ENCODE results near the gene METTL8.
A peak's percentile ranks its signal among the peaks of the same experiment; 100 is the strongest.
"Not testable (repeated sequence)": the region's sequence is repeated elsewhere in the genome, so short reads cannot be mapped to it uniquely, and the experiment has no call there.

The METTL8 gene

GRCh38 chr2:171406044-171406443 lies 27.7 kb downstream of the METTL8 start:
- in situ Hi-C loops (cut with HindIII; ENCODE audit: low pct_ligation_motif_present, low pct_unique_long_range_greater_than_20kb, low sequenced_read_pairs): no loop called here
- DNase-seq: no peak

GRCh38 chr2:171405546-171405945 lies 28.2 kb downstream of the METTL8 start:
- in situ Hi-C loops (cut with HindIII; ENCODE audit: low pct_ligation_motif_present, low pct_unique_long_range_greater_than_20kb, low sequenced_read_pairs): no loop called here

DNA sequence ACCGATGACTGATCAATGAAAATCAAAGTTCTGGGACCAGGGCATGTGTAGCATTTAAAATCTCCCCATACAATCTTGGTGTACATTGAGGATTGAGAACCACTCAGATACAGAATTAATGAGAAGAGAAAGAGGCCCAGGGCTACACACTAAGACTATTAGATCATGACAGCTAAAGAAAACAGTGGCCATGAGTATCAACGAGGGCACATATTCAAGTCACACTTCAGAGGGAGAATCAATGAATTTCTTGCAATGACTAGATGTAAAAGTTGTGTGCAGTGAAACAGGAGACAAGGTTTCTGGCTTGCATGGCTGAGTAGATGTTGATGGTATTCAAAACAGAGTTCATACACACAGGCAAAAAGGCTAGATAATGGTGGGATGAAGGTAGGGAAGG lies 29.1 kb downstream of the METTL8 start:
- in situ Hi-C loops (cut with HindIII; ENCODE audit: low pct_ligation_motif_present, low pct_unique_long_range_greater_than_20kb, low sequenced_read_pairs): no loop called here
- DNase-seq: no peak

More at GRCh38 chr2:171405546-171405945, 28.2 kb downstream of the METTL8 start:
- no peak for DNase-seq

- DNase-seq: peak; percentile 71
- in situ Hi-C loops (cut with HindIII; ENCODE audit: low pct_ligation_motif_present, low pct_unique_long_range_greater_than_20kb, low sequenced_read_pairs): no loop called here
Measured at GRCh38 chr2:171404261-171404660, 29.5 kb downstream of the METTL8 start.

DNA sequence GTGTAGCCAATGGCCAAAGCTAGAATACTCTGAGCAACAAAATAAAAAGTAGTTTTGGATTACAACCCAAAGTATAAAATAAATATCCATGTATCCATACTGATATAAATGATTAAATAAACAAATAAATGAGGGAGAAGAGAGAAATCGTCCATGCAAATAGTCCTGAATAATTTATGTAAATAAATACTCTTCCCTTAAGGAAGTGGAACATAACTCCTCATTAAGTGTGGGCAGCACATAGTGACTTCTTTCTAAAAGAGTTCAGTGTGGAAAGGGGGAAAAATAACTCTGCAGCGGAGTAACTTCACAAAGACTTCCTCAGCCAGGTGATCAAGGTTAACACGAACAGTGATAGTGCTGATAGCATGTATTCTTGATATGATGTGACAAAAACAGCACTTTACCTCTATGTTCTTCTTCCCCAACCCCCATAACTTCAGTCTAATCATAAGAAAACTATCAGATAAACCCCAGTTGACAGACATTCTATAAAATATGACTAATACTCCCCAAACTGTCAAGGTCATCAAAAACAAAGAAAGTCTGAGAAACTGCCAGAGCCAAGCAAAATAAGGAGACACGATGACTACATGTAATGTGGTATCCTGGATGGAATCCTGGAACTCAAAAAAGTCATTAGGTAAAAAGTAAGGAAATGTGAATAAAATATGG lies 30.7 kb downstream of the METTL8 start:
- DNase-seq: no peak
- in situ Hi-C loops (cut with HindIII; ENCODE audit: low pct_ligation_motif_present, low pct_unique_long_range_greater_than_20kb, low sequenced_read_pairs): no loop called here

GRCh38 chr2:171401947-171402346 lies 31.8 kb downstream of the METTL8 start:
- in situ Hi-C loops (cut with HindIII; ENCODE audit: low pct_ligation_motif_present, low pct_unique_long_range_greater_than_20kb, low sequenced_read_pairs): no loop called here
- no peak for DNase-seq

GRCh38 chr2:171400395-171400794 lies 33.4 kb downstream of the METTL8 start:
- DNase-seq: no peak
- in situ Hi-C loops (cut with HindIII; ENCODE audit: low pct_ligation_motif_present, low pct_unique_long_range_greater_than_20kb, low sequenced_read_pairs): no loop called here

DNA sequence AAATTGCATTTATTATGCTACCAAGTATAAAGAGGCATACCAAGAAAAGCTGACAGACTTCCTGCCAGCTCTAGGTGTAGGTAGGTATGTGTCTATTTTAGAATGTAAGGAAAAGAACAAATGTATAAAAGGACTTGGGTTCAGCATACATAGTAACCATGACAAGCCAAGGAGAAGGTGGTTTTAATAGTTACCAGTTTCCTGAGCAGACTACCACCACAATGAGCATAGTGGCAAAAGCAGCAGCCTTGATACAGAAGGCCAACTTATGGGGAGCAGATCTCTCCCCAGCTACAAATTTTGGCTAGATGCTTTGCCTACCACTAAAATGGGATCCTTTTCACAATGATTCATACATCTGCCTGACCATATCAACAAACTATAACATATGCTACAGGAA lies 34.5 kb downstream of the METTL8 start:
- DNase-seq: no peak
- in situ Hi-C loops (cut with HindIII; ENCODE audit: low pct_ligation_motif_present, low pct_unique_long_range_greater_than_20kb, low sequenced_read_pairs): no loop called here

GRCh38 chr2:171394164-171394740 lies 39.5 kb downstream of the METTL8 start:
- in situ Hi-C loops (cut with HindIII; ENCODE audit: low pct_ligation_motif_present, low pct_unique_long_range_greater_than_20kb, low sequenced_read_pairs): no loop called here
- DNase-seq: no peak

GRCh38 chr2:171393487-171393886 lies 40.3 kb downstream of the METTL8 start:
- no peak for DNase-seq
- in situ Hi-C loops (cut with HindIII; ENCODE audit: low pct_ligation_motif_present, low pct_unique_long_range_greater_than_20kb, low sequenced_read_pairs): no loop called here

DNA sequence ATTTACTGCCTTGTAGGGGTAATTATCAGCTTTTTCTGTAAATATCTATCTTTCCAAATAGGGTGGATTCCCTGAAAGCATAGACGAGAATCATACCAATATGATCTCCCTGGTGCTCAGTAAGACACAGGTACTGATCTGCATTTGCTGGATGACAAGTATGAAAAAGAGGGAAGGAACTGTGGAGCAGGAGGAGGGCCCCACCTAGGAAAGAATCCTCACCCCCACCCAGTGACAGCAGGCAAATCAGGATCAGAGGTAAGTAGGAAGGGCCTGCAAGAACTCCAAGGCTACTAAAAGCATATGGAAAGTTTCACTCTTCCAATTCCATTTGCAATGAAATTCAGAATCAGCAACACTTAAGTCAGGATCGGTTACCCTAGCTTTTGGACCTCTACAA lies 42.3 kb downstream of the METTL8 start:
- in situ Hi-C loops (cut with HindIII; ENCODE audit: low pct_ligation_motif_present, low pct_unique_long_range_greater_than_20kb, low sequenced_read_pairs): no loop called here
- DNase-seq: no peak

DNA sequence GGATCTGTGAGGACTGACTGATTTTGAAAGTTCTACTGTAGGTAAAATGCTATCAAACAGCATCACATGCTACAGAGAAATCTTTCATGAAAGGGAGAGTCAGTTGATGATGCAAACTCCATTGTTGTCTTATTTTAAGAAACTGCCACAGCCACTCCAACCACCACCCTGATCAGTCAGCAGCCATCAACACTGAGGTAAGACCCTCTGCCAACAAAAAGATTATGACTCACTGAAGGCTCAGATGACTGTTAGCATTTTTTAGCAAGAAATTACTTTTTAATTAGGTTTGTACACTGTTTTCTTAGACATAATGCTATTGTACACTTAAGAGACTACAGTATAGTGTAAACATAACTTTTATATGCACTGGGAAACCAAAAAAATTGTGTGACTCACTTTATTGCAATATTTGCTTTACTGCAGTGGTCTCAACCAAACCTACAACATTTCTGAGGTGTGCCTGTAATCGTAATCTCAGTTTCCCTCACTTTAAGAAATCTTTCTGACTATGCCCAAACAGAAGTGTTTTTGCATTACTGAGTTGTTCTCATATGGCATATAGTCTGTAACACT lies 42.8 kb downstream of the METTL8 start:
- in situ Hi-C loops (cut with HindIII; ENCODE audit: low pct_ligation_motif_present, low pct_unique_long_range_greater_than_20kb, low sequenced_read_pairs): no loop called here
- no peak for DNase-seq

- DNase-seq: no peak
- in situ Hi-C loops (cut with HindIII; ENCODE audit: low pct_ligation_motif_present, low pct_unique_long_range_greater_than_20kb, low sequenced_read_pairs): no loop called here
Measured at GRCh38 chr2:171389780-171390179, 44.0 kb downstream of the METTL8 start.

- peak; percentile 9 for DNase-seq
- in situ Hi-C loops (cut with HindIII; ENCODE audit: low pct_ligation_motif_present, low pct_unique_long_range_greater_than_20kb, low sequenced_read_pairs): no loop called here
Measured at GRCh38 chr2:171389325-171389724, 44.5 kb downstream of the METTL8 start.

DNA sequence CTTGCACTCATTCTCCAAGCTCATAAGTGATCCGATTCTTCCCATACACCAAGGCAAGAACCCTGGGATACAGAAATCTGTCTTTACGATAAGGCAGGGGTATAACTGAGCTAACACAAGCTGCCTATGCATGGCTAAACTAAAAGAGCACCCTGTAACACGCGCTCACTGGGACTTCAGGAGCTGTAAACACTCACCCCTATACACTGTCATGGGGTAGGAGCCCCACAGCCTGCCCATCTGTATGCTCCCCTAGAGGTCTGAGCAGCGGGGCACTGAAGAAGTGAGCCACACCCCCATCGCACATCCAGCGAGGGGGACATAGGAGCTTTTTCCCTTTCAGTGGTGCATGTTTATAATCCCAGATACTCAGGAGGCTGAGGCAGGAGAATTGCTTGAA lies 46.7 kb downstream of the METTL8 start:
- in situ Hi-C loops (cut with HindIII; ENCODE audit: low pct_ligation_motif_present, low pct_unique_long_range_greater_than_20kb, low sequenced_read_pairs): no loop called here
- DNase-seq: no peak

GRCh38 chr2:171386627-171387026 lies 47.2 kb downstream of the METTL8 start:
- in situ Hi-C loops (cut with HindIII; ENCODE audit: low pct_ligation_motif_present, low pct_unique_long_range_greater_than_20kb, low sequenced_read_pairs): no loop called here
- no peak for DNase-seq

DNA sequence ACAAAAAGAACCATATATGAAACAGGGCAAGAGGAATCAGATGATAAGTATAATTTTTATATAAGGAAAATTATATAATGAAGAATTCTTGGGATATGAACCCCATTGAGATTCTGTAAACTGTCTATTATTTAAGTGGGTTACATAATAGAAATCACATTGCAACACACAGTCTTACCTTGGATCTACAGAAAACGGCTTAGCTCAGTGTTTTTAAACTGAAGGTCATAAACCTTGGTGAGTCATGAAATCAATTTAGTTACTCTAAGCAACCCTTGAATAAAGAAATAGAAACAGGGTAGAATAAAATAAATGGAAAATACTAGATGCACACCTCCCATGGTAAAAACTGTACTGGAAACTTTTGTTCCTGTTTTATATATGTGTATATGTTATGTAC lies 50.7 kb downstream of the METTL8 start:
- DNase-seq: no peak
- in situ Hi-C loops (cut with HindIII; ENCODE audit: low pct_ligation_motif_present, low pct_unique_long_range_greater_than_20kb, low sequenced_read_pairs): no loop called here

DNA sequence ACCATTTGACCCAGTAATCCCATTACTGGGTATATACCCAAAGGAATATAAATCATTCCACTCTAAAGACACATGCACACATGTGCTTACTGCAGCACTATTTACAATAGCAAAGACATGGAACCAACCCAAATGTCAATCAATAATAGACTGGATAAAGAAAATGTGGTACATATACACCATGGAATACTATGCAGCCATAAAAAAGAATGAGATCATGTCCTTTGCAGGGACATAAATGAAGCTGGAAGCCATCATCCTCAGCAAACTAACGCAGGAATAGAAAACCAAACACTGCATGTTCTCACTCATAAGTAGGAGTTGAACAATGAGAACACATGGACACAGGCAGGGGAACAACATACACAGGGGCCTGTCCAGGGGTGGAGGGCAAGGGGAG lies 51.6 kb downstream of the METTL8 start:
- DNase-seq; in situ Hi-C loops (cut with HindIII; ENCODE audit: low pct_ligation_motif_present, low pct_unique_long_range_greater_than_20kb, low sequenced_read_pairs): not testable (repeated sequence)

- in situ Hi-C loops (cut with HindIII; ENCODE audit: low pct_ligation_motif_present, low pct_unique_long_range_greater_than_20kb, low sequenced_read_pairs); DNase-seq: not testable (repeated sequence)
Measured at GRCh38 chr2:171377852-171378251, 55.9 kb downstream of the METTL8 start.

GRCh38 chr2:171367692-171368091 lies 66.1 kb downstream of the METTL8 start:
- DNase-seq: no peak
- in situ Hi-C loops (cut with HindIII; ENCODE audit: low pct_ligation_motif_present, low pct_unique_long_range_greater_than_20kb, low sequenced_read_pairs): no loop called here

Data from ACHN (cell line).